Hepatocyte (in vitro differentiated cells): ENCODE measurements around the gene SLC13A1. TPM values are rescaled to one million over a fixed set of nuclear protein-coding genes. Genes with fewer than 3 reads are reported as not detected.
A peak's percentile ranks its signal among the peaks of the same experiment; 100 is the strongest.

Source experiments
- DNase-seq: peaks from one replicate; pipeline ENCODE4 v3.0.0-alpha.2; 2016; ENCODE audit warnings: low spot score
- H2AFZ ChIP-seq: fragments of 200-600 bp; sonication (generic); 2 replicates; pipeline ENCODE4 v1.6.0; 2016; ENCODE audit warnings: antibody characterized with exemption, mild to moderate bottlenecking
- H3K27ac ChIP-seq: fragments of 200-600 bp; sonication (generic); 2 replicates; pipeline ENCODE4 v1.5.1; 2016; ENCODE audit warnings: mild to moderate bottlenecking
- H3K27me3 ChIP-seq: fragments of 200-600 bp; sonication (generic); 2 replicates; pipeline ENCODE4 v1.6.1; 2016
- H3K36me3 ChIP-seq: fragments of 200-600 bp; sonication (generic); replicated peaks from 2 replicates; pipeline ENCODE4 v1.5.1; 2016; ENCODE audit warnings: low read depth; ENCODE audit not compliant: insufficient read depth
- H3K4me1 ChIP-seq: fragments of 200-600 bp; sonication (generic); 2 replicates; pipeline ENCODE4 v1.5.1; 2016; ENCODE audit warnings: mild to moderate bottlenecking, moderate library complexity; ENCODE audit not compliant: insufficient read depth
- H3K4me2 ChIP-seq: fragments of 200-600 bp; sonication (generic); 2 replicates; pipeline ENCODE4 v1.6.0; 2016
- H3K4me3 ChIP-seq: fragments of 200-600 bp; sonication (generic); 2 replicates; pipeline ENCODE4 v1.5.1; 2016; ENCODE audit warnings: mild to moderate bottlenecking
- H3K79me2 ChIP-seq: fragments of 200-600 bp; sonication (generic); 2 replicates; pipeline ENCODE4 v1.6.0; 2017; ENCODE audit warnings: mild to moderate bottlenecking
- H3K9me2 ChIP-seq: fragments of 200-600 bp; sonication (generic); replicated peaks from 2 replicates; pipeline ENCODE4 v1.6.0; 2017; ENCODE audit warnings: mild to moderate bottlenecking; ENCODE audit not compliant: insufficient read depth
- H3K9me3 ChIP-seq: fragments of 200-600 bp; sonication (generic); 2 replicates; pipeline ENCODE4 v1.5.1; 2016; ENCODE audit warnings: low read depth, mild to moderate bottlenecking
- H4K20me1 ChIP-seq: fragments of 200-600 bp; sonication (generic); 2 replicates; pipeline ENCODE4 v1.6.0; 2016; ENCODE audit warnings: mild to moderate bottlenecking; ENCODE audit not compliant: insufficient read depth, poor library complexity, severe bottlenecking
- CTCF ChIP-seq: fragments of 200-600 bp; sonication (generic); IDR thresholded peaks from 2 replicates; pipeline ENCODE4 v1.5.1; 2016; ENCODE audit warnings: antibody characterized with exemption, mild to moderate bottlenecking; ENCODE audit not compliant: poor library complexity
- EZH2 ChIP-seq: fragments of 200-600 bp; sonication (generic); IDR thresholded peaks from 2 replicates; pipeline ENCODE4 v1.6.1; 2016; ENCODE audit warnings: antibody characterized with exemption, mild to moderate bottlenecking, borderline replicate concordance
- EZH2phosphoT487 ChIP-seq: fragments of 200-600 bp; sonication (generic); IDR thresholded peaks from one replicate; pipeline ENCODE4 v1.6.1; 2018; ENCODE audit warnings: antibody characterized with exemption, mild to moderate bottlenecking, low read depth, moderate library complexity; ENCODE audit not compliant: unreplicated experiment, severe bottlenecking
- WGBS: methylation state at CpG from one replicate; pipeline ENCODE4 v1.1.6; 2016; ENCODE audit warnings: low lambda C conversion rate; ENCODE audit errors: missing lambda C conversion rate; 5-methylcytosine and 5-hydroxymethylcytosine counted together
- polyA plus RNA-seq: library from polyadenylated mRNA; unstranded; fragments of >200 nt; fragmentation: Nextera tagmentation; extraction: Ambion mirVana; gene quantifications from 2 replicates; pipeline ENCODE4 v1.2.1, GENCODE V29; 2016
- total RNA-seq: library from RNA; depleted of rRNA; stranded (reverse); fragments of >200 nt; gene quantifications from 2 replicates; pipeline ENCODE4 v1.2.3, GENCODE V29; 2014

The SLC13A1 gene
- total and polyA plus RNA-seq, 2 experiments from 2014 or later, result 0.07 TPM; not detected in 1

GRCh38 chr7:123155571-123155970 lies 44.2 kb downstream of the SLC13A1 start:
- no peak overlapping the region for H2AFZ ChIP-seq
- no peak for DNase-seq
- H3K4me3 ChIP-seq, result no peak overlapping the region
- no peak overlapping the region for H3K4me2 ChIP-seq
- H3K27me3 ChIP-seq, result no peaks in the 10 kb centered on the region
- H3K36me3 ChIP-seq, result no peaks in the 10 kb centered on the region
- H3K4me1 ChIP-seq, result no peaks in the 10 kb centered on the region
- TF ChIP-seq EZH2, result no peak
- no peak for TF ChIP-seq CTCF
- WGBS, result 83% methylated on average over 7 of the region's 7 CpGs
- H4K20me1 ChIP-seq, result no peaks in the 10 kb centered on the region
- H3K9me2 ChIP-seq, result no peaks in the 10 kb centered on the region
- no peak overlapping the region for H3K27ac ChIP-seq
- no peaks in the 10 kb centered on the region for H3K79me2 ChIP-seq
- no peaks in the 10 kb centered on the region for H3K9me3 ChIP-seq

DNA sequence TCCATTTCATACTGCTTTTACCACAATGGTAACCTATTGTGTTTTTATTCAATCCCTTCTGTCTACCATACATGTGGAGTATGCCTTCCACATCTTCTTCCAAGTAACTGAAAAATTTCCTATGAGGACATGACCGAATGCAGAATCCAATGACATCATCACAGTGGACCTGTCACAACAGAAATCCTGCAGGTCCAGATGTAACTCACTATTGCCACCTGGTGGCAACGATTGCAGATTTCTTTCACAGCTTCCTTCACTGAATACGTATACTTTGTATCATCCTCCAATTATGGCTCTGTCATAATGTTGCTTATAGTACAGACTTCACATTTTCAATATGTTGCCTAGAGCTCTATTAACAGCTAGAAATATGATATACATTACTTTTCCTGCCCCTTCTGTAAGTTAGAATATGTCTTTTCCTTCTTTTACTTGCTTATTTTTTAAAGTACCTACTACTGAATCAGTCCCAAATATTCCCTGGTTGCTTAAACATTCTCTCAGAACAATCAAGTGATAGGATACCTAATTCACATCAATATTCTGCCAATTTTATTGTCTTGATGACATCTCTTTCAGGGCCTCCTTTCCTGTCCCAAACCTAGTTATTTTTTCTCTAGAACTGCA lies 45.4 kb downstream of the SLC13A1 start:
- Histone ChIP-seq H3K4me2 (no peak overlapping the region), H3K9me2 (no peaks in the 10 kb centered on the region), H3K9me3 (no peaks in the 10 kb centered on the region), H3K27me3 (no peaks in the 10 kb centered on the region), H4K20me1 (no peaks in the 10 kb centered on the region), H3K79me2 (no peaks in the 10 kb centered on the region), H3K4me1 (no peaks in the 10 kb centered on the region), H3K36me3 (no peaks in the 10 kb centered on the region), H3K27ac (no peak overlapping the region), H2AFZ (no peak overlapping the region), H3K4me3 (no peak overlapping the region)
- WGBS, result 6% methylated on average over 3 of the region's 3 CpGs
- DNase-seq, result peak; percentile 89
- no peak for TF ChIP-seq EZH2
- peak; percentile 89 for TF ChIP-seq CTCF
- no peak for TF ChIP-seq EZH2phosphoT487

- H2AFZ ChIP-seq, result no peak overlapping the region
- TF ChIP-seq CTCF (no peak), EZH2 (no peak), EZH2phosphoT487 (no peak)
- H3K27ac ChIP-seq, result no peak overlapping the region
- no peaks in the 10 kb centered on the region for H3K9me2 ChIP-seq
- H3K4me2 ChIP-seq, result no peak overlapping the region
- H3K4me3 ChIP-seq, result no peak overlapping the region
- DNase-seq, result no peak
- 77% methylated on average over 3 of the region's 3 CpGs for WGBS
- H3K27me3 ChIP-seq, result no peaks in the 10 kb centered on the region
- no peaks in the 10 kb centered on the region for H3K9me3 ChIP-seq
- no peaks in the 10 kb centered on the region for H3K79me2 ChIP-seq
- no peaks in the 10 kb centered on the region for H3K4me1 ChIP-seq
- no peaks in the 10 kb centered on the region for H4K20me1 ChIP-seq
- no peaks in the 10 kb centered on the region for H3K36me3 ChIP-seq
These were observed 48.3 kb downstream of the SLC13A1 start for GRCh38 chr7:123151443-123151842.
